H1 (cell line): Measurements from ENCODE around the gene DDAH2. TPM values are rescaled to one million over a fixed set of nuclear protein-coding genes. Genes with fewer than 3 reads are reported as not detected.

ENCODE experiments used
- CTCF ChIA-PET: fragments of 300-600 bp; sonication (Branson Sonifier 250); formaldehyde crosslinking; loops from one replicate; lab custom pipeline; 2021; ENCODE audit not compliant: partially characterized antibody; lab: Charles Lee
- POLR2A ChIA-PET: fragments of 300-600 bp; sonication (Branson Sonifier 250); formaldehyde crosslinking; loops from one replicate; lab custom pipeline; 2021; ENCODE audit warnings: inconsistent platforms; ENCODE audit not compliant: partially characterized antibody; lab: Charles Lee
- DNase-seq, 2 experiments: peaks; one replicate each; pipeline versions ENCODE4 v3.0.0 to v3.0.0-alpha.2; 2010 to 2022; ENCODE audit warnings: low spot score in 2 of 2, low read depth in 1 of 2, mixed read lengths in 1 of 2
- FAIRE-seq: peaks from 2 replicates; lab custom pipeline; 2011; peaks lifted over from hg19 to GRCh38; lab: Jason Lieb, UNC
- H2AFZ ChIP-seq: 2 replicates; pipeline ENCODE4 v1.8.1; 2012; ENCODE audit warnings: low read length, inconsistent platforms
- H2AK5ac ChIP-seq: 2 replicates; pipeline ENCODE4 v1.6.1; 2013; ENCODE audit warnings: low read depth, low read length
- H2BK120ac ChIP-seq: replicated peaks from 2 replicates; pipeline ENCODE3; 2013; ENCODE audit warnings: low read depth, low read length, inconsistent platforms
- H2BK12ac ChIP-seq: 2 replicates; pipeline ENCODE4 v1.6.1; 2013; ENCODE audit warnings: low read depth, low read length
- H2BK15ac ChIP-seq: 2 replicates; pipeline ENCODE4 v1.6.1; 2013; ENCODE audit warnings: low read length
- H2BK20ac ChIP-seq: 2 replicates; pipeline ENCODE4 v1.6.1; 2013; ENCODE audit warnings: low read length
- H2BK5ac ChIP-seq: 2 replicates; pipeline ENCODE4 v1.6.1; 2013; ENCODE audit warnings: low read depth, low read length
- H3K14ac ChIP-seq: 2 replicates; pipeline ENCODE4 v1.6.1; 2013; ENCODE audit warnings: inconsistent platforms; ENCODE audit not compliant: insufficient read length
- H3K18ac ChIP-seq: 2 replicates; pipeline ENCODE4 v1.6.1; 2013; ENCODE audit warnings: low read length; ENCODE audit errors: extremely low read depth
- H3K23ac ChIP-seq: 2 replicates; pipeline ENCODE4 v1.6.1; 2013; ENCODE audit warnings: inconsistent platforms; ENCODE audit not compliant: insufficient read length
- H3K23me2 ChIP-seq: 2 replicates; pipeline ENCODE4 v1.6.1; 2013; ENCODE audit warnings: low read depth, low read length
- H3K27ac ChIP-seq: 2 replicates; pipeline ENCODE4 v1.6.1; 2011; ENCODE audit warnings: low read depth, low read length, inconsistent platforms
- H3K27me3 ChIP-seq, 4 experiments: replicated peaks in 1 of 4; 1 replicate in 1 of 4; 2 replicates in 3 of 4; pipeline versions ENCODE4 v1.6.1 to v1.8.1; 2011 to 2013; ENCODE audit warnings: low read length in 3 of 4, mild to moderate bottlenecking in 3 of 4, inconsistent platforms in 2 of 4, mixed read lengths in 2 of 4, moderate library complexity in 1 of 4; ENCODE audit not compliant: control insufficient read depth in 3 of 4, insufficient read depth in 3 of 4; ENCODE audit errors: extremely low read depth in 1 of 4
- H3K36me3 ChIP-seq, 4 experiments: 2 replicates each; pipeline versions ENCODE4 v1.6.1 to v1.8.1; 2011 to 2013; ENCODE audit warnings: mild to moderate bottlenecking in 4 of 4, low read length in 3 of 4, moderate library complexity in 2 of 4, control low read depth in 1 of 4, inconsistent platforms in 1 of 4; ENCODE audit not compliant: insufficient read depth in 4 of 4, control insufficient read depth in 2 of 4
- H3K4ac ChIP-seq: replicated peaks from 2 replicates; pipeline ENCODE3; 2013; ENCODE audit warnings: low read length, low read depth, mixed read lengths, inconsistent platforms; ENCODE audit not compliant: insufficient read length
- H3K4me1 ChIP-seq, 4 experiments: replicated peaks in 1 of 4; 1 replicate in 1 of 4; 2 replicates in 3 of 4; pipeline versions ENCODE4 v1.6.1 to v1.8.1; 2011 to 2013; ENCODE audit warnings: low read length in 3 of 4, inconsistent platforms in 2 of 4, mixed read lengths in 1 of 4; ENCODE audit not compliant: insufficient read depth in 4 of 4, control insufficient read depth in 3 of 4
- H3K4me2 ChIP-seq, 2 experiments: 2 replicates each; pipeline versions ENCODE4 v1.6.1 to v1.8.1; 2011 to 2013; ENCODE audit warnings: low read depth in 2 of 2, low read length in 2 of 2, control low read depth in 1 of 2, inconsistent platforms in 1 of 2, mild to moderate bottlenecking in 1 of 2; ENCODE audit not compliant: insufficient read depth in 1 of 2
- H3K4me3 ChIP-seq, 4 experiments: fragments of 200-600, 300-600 bp in 1 of 4; sonication (generic), shearing (Covaris generic), sonication (Bioruptor Twin) in 1 of 4; 2 replicates each; pipeline versions ENCODE4 v1.5.1 to v1.8.1; 2011 to 2016; ENCODE audit warnings: low read length in 4 of 4, low read depth in 3 of 4, control low read depth in 2 of 4, inconsistent platforms in 2 of 4, mild to moderate bottlenecking in 2 of 4, mixed read lengths in 1 of 4, moderate library complexity in 1 of 4; ENCODE audit not compliant: insufficient read depth in 2 of 4; ENCODE audit errors: extremely low read depth in 1 of 4
- H3K56ac ChIP-seq: replicated peaks from 2 replicates; pipeline ENCODE3; 2013; ENCODE audit warnings: low read depth, mild to moderate bottlenecking, mixed read lengths, low read length, inconsistent platforms; ENCODE audit not compliant: insufficient read length
- H3K79me1 ChIP-seq: 2 replicates; pipeline ENCODE4 v1.6.1; 2013; ENCODE audit warnings: low read depth, low read length, control low read depth
- H3K79me2 ChIP-seq, 2 experiments: 2 replicates each; pipeline versions ENCODE4 v1.6.1 to v1.8.1; 2012 to 2013; ENCODE audit warnings: low read length in 2 of 2, mild to moderate bottlenecking in 2 of 2, inconsistent platforms in 1 of 2; ENCODE audit not compliant: insufficient read depth in 2 of 2, control insufficient read depth in 1 of 2
- H3K9ac ChIP-seq, 4 experiments: replicated peaks in 1 of 4; 1 replicate in 1 of 4; 2 replicates in 3 of 4; pipeline versions ENCODE4 v1.6.1 to v1.8.1; 2011 to 2013; ENCODE audit warnings: low read depth in 3 of 4, low read length in 3 of 4, control low read depth in 2 of 4, mild to moderate bottlenecking in 2 of 4, moderate library complexity in 2 of 4, inconsistent platforms in 1 of 4; ENCODE audit errors: extremely low read depth in 1 of 4
- H3K9me3 ChIP-seq, 2 experiments: 2 replicates each; pipeline versions ENCODE4 v1.6.1 to v1.8.1; 2012 to 2013; ENCODE audit warnings: mild to moderate bottlenecking in 2 of 2, moderate library complexity in 2 of 2, control low read depth in 1 of 2, inconsistent platforms in 1 of 2, low read depth in 1 of 2, low read length in 1 of 2, mixed read lengths in 1 of 2; ENCODE audit not compliant: insufficient read depth in 2 of 2
- H4K20me1 ChIP-seq, 2 experiments: replicated peaks in 1 of 2; 2 replicates each; pipeline versions ENCODE3 to v1.8.1; 2011 to 2013; ENCODE audit warnings: inconsistent platforms in 2 of 2, low read length in 2 of 2, mild to moderate bottlenecking in 1 of 2; ENCODE audit not compliant: insufficient read depth in 2 of 2, control insufficient read depth in 1 of 2
- H4K5ac ChIP-seq: 2 replicates; pipeline ENCODE4 v1.6.1; 2013; ENCODE audit warnings: low read length, low read depth, mixed read lengths, inconsistent platforms; ENCODE audit not compliant: insufficient read length
- H4K8ac ChIP-seq: 2 replicates; pipeline ENCODE4 v1.8.0; 2013; ENCODE audit warnings: mild to moderate bottlenecking, moderate library complexity, low read length, inconsistent platforms; ENCODE audit not compliant: insufficient read depth; ENCODE audit errors: extremely low read depth
- H4K91ac ChIP-seq: replicated peaks from 2 replicates; pipeline ENCODE3; 2013; ENCODE audit warnings: low read length, mixed read lengths, inconsistent platforms; ENCODE audit not compliant: insufficient read length
- BRCA1 ChIP-seq: IDR thresholded peaks from 2 replicates; pipeline ENCODE4 v1.6.1; 2012; ENCODE audit warnings: low read depth, low read length, improper control_type of control experiment
- EGR1 ChIP-seq: IDR thresholded peaks from 2 replicates; pipeline ENCODE4 v1.6.1; 2011; ENCODE audit warnings: low read depth, low read length, borderline replicate concordance
- GABPA ChIP-seq: IDR thresholded peaks from 2 replicates; pipeline ENCODE4 v1.6.1; 2011; ENCODE audit warnings: mild to moderate bottlenecking, low read length, moderate library complexity, borderline replicate concordance; ENCODE audit not compliant: insufficient read depth
- GTF2F1 ChIP-seq: IDR thresholded peaks from 2 replicates; pipeline ENCODE4 v1.6.1; 2012; ENCODE audit warnings: low read depth, low read length, improper control_type of control experiment, borderline replicate concordance
- JUND ChIP-seq: IDR thresholded peaks from 2 replicates; pipeline ENCODE4 v1.6.1; 2011; ENCODE audit warnings: mild to moderate bottlenecking, improper control_type of control experiment, low read length
- KDM1A ChIP-seq: fragments of 200-600, 300-600 bp; sonication (generic); IDR thresholded peaks from 2 replicates; pipeline ENCODE4 v1.7.1; 2016; ENCODE audit warnings: mild to moderate bottlenecking, low read length, borderline replicate concordance
- MAFK ChIP-seq: IDR thresholded peaks from 2 replicates; pipeline ENCODE4 v1.6.1; 2012; ENCODE audit warnings: low read depth, mild to moderate bottlenecking, improper control_type of control experiment, low read length
- MAX ChIP-seq: IDR thresholded peaks from 2 replicates; pipeline ENCODE4 v1.6.1; 2012; ENCODE audit warnings: inconsistent platforms
- PHF8 ChIP-seq: fragments of 200-600 bp; sonication (generic); conservative IDR thresholded peaks from 2 replicates; pipeline ENCODE4 v1.7.1; 2012; ENCODE audit warnings: low read depth, mild to moderate bottlenecking, inconsistent platforms, low read length, moderate library complexity
- POLR2A ChIP-seq, 2 experiments: IDR thresholded peaks; 1 replicate in 1 of 2; 2 replicates in 1 of 2; pipeline ENCODE4 v1.6.1; 2011; ENCODE audit warnings: low read depth in 2 of 2, low read length in 2 of 2, mild to moderate bottlenecking in 2 of 2; ENCODE audit errors: control extremely low read depth in 1 of 2
- POLR2AphosphoS5 ChIP-seq: IDR thresholded peaks from 2 replicates; pipeline ENCODE4 v1.6.1; 2011; ENCODE audit warnings: low read depth, low read length
- POU5F1 ChIP-seq: IDR thresholded peaks from 2 replicates; pipeline ENCODE4 v1.6.1; 2011; ENCODE audit warnings: low read depth, mild to moderate bottlenecking, low read length, moderate library complexity
- RAD21 ChIP-seq, 2 experiments: IDR thresholded peaks in 1 of 2; conservative IDR thresholded peaks in 1 of 2; 2 replicates each; pipeline ENCODE4 v1.6.1; 2011; ENCODE audit warnings: low read depth in 2 of 2, low read length in 2 of 2, improper control_type of control experiment in 1 of 2, inconsistent platforms in 1 of 2, mild to moderate bottlenecking in 1 of 2, moderate library complexity in 1 of 2
- SP4 ChIP-seq: IDR thresholded peaks from 2 replicates; pipeline ENCODE4 v1.6.1; 2012; ENCODE audit warnings: low read length, inconsistent platforms
- WGBS, 2 experiments: shearing (Covaris generic) in 1 of 2; methylation state at CpG; one replicate each; pipeline versions ENCODE4 v1.1.6 to v1.1.7; 2013 to 2015; ENCODE audit warnings: low lambda C conversion rate in 2 of 2, mixed read lengths in 2 of 2, inconsistent platforms in 1 of 2, low coverage in 1 of 2, missing lambda C conversion rate in 1 of 2; ENCODE audit not compliant: insufficient replicate concordance in 2 of 2, insufficient coverage in 1 of 2, insufficient read length in 1 of 2; ENCODE audit errors: extremely low coverage in 1 of 2, missing lambda C conversion rate in 1 of 2; 5-methylcytosine and 5-hydroxymethylcytosine counted together
- polyA plus RNA-seq, 7 experiments: library from polyadenylated mRNA; depleted of rRNA in 3 of 7; stranded (reverse) in 5 of 7; unstranded in 2 of 7; fragments of >200 nt in 5 of 7; fragments of 200-250 nt in 2 of 7; gene quantifications; 1 replicate in 5 of 7; 2 replicates in 1 of 7; 4 replicates in 1 of 7; pipeline versions ENCODE4 v1.2.1 to v1.2.3, GENCODE V29; 2011 to 2013; ENCODE audit warnings: missing spikeins in 2 of 7, mixed read lengths in 2 of 7
- total RNA-seq: library from RNA; stranded (reverse); fragmentation: NEBNext Ultra II Directional; extraction: Animal tissue kit (Norgen Biotek cat#: 25700); gene quantifications from 2 replicates; pipeline ENCODE4 v1.2.1, GENCODE V29; 2021

The DDAH2 gene
- total and polyA plus RNA-seq, 2 of the 8 experiments (the other 6 are each of a cell fraction or from before 2014, with no cell fraction given), result 53.3 to 73.5 TPM

GRCh38 chr6:31761343-31761742 lies 32.2 kb upstream of the DDAH2 start:
- Histone ChIP-seq H4K20me1 (no peaks in the 10 kb centered on the region), H2BK20ac (no peak overlapping the region), H3K9ac (no peak overlapping the region), H3K4me3 (no peak overlapping the region), H3K4me2 (no peak overlapping the region), H2AFZ (no peak overlapping the region), H4K91ac (no peak overlapping the region), H4K8ac (no peak overlapping the region), H3K23me2 (no peaks in the 10 kb centered on the region; the same call in 1 of the 2 replicates), H3K4ac (no peak overlapping the region), H3K79me2 (no peaks in the 10 kb centered on the region), H3K79me1 (no peaks in the 10 kb centered on the region), H3K9me3 (no peaks in the 10 kb centered on the region), H3K4me1 (peaks cover 0 to 6% (median under 1%) of the 10 kb centered on the region in 4 experiments; a peak in 3 of 7 replicates), H2BK120ac (no peak overlapping the region), H3K36me3 (peaks cover 0 to 16% (median 1%) of the 10 kb centered on the region in 4 experiments; a peak in 3 of 8 replicates), H2BK12ac (no peak overlapping the region), H3K56ac (no peak overlapping the region), H2BK5ac (no peak overlapping the region), H3K23ac (no peak overlapping the region), H3K14ac (no peak overlapping the region), H3K27me3 (no peaks in the 10 kb centered on the region), H4K5ac (no peak overlapping the region), H3K18ac (no peak overlapping the region), H2AK5ac (no peak overlapping the region), H3K27ac (no peak overlapping the region), H2BK15ac (no peak overlapping the region)
- ChIA-PET POLR2A (interaction anchor here (0.9 to 6.3 kb wide), 7 partner anchors 9 to 81 kb away, joined by 3 to 38 read pairs (median 6); partner anchors contain the start of genes LY6G5C and MSH5), CTCF (interaction anchor here (1.0 kb wide), 1 partner anchor 38 kb away, joined by 3 read pairs; the partner anchor contains the start of gene MPIG6B)
- DNase-seq (no peak), FAIRE-seq (no peak)
- WGBS, 2 experiments, result 91% methylated on average over 8 of the region's 8 CpGs; no CpG with 5 or more reads in 1 of the 2 experiments
- TF ChIP-seq MAFK (no peak), POLR2AphosphoS5 (no peak), SP4 (no peak), PHF8 (no peak), KDM1A (no peak), JUND (no peak), GTF2F1 (no peak), POU5F1 (no peak), GABPA (no peak), POLR2A (IDR thresholded peaks at IDR 0.05; ENCODE audit: control extremely low read depth in 1 of 2, low read depth in 2 of 2, low read length in 2 of 2) (no peak), BRCA1 (no peak), EGR1 (no peak), RAD21 (IDR thresholded peaks at IDR 0.05 in 1 of 2, conservative IDR thresholded peaks at IDR 0.05 in 1 of 2; ENCODE audit: low read depth in 2 of 2, low read length in 2 of 2) (no peak), MAX (no peak)
